Activated effector memory CD4-positive, alpha-beta T cell treated with anti-CD3 and anti-CD28 coated beads, Interleukin-2, amount 50 U/mL, for 16 hours (primary cell): ENCODE results near the gene IRF1.

Experiments
- DNase-seq: peaks from one replicate; pipeline ENCODE4 v3.0.0-alpha.2; 2020

The IRF1 gene

DNA sequence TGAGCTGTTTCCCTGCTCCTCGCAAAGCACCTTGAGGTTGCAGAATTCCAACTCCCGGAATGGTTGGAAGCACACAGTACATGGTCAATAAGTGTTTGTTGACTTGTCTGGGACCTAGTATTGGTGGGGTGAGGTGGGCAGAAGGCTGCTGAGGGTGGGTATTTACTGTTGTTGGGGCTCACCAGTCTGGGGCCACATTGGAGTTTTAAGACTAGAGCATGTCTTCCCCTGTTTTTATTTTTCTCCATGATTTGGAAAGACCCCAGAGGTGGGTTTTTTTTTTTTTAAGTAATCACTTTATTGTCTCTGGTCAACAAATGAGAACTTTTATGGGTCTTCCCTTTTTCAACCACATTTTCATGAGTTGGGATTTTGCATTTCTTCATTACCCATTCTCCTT lies 55.1 kb downstream of the IRF1 start:
- DNase-seq: no peak

DNA sequence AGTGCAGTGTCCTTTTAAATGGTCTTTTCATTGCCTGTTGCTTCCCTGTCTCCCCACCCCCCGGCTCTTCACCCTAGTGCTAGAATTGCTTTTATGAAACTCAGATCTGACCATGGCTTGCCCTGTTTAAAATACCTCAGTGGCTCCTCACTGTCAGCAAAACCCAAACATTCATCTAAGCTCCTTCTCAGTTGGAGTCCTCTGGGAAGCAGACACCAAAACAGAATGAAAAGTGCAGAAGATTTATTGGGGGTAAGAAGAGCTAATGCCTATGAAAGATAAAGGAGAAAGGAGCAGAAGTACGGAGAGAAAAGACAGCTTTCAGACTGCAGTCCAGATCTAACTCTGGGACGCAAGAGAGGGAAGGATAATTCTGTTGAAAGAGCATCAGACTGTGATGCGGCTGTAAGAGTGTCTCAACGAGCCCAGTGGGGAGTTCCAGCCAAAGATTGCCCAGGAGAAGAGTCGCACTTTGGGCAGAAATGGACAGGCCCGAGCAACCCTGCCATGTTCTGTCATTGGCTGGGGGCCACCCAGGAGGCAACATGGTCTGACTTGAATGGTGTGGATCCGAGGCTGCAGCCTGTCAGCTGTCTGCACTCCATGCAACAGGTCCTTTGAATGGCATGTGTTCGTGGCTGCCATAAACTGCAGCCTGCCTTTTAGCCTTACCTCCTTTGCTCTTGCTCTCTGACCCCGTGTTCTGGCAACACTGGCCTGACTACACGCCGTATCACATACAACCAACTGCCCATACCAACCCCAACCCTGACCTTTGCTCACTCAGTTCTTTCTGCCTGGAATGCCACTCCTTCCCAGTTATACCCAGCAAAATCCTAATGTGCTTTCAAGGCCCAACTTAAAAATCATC lies 55.9 kb downstream of the IRF1 start:
- peak; percentile 50 for DNase-seq

DNA sequence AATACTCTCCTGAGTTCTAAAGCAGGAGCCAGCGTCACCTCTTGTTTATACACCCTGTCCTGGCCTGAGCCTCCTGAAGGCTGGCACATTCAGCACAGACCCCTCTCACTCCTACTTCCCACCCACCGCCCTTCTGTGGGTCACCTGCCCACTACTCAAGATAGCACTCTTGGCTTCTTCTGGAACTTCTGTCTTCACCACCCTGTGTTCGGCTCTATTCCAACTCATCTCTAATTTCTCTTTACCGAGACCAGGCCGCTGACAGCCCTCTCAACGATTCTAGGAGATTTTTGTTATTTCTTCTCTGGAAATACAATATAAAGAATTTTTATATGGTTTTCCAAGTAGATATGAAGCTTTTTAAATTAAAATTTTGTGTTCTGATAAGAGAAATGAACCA lies 57.4 kb downstream of the IRF1 start:
- peak; percentile 43 for DNase-seq

DNA sequence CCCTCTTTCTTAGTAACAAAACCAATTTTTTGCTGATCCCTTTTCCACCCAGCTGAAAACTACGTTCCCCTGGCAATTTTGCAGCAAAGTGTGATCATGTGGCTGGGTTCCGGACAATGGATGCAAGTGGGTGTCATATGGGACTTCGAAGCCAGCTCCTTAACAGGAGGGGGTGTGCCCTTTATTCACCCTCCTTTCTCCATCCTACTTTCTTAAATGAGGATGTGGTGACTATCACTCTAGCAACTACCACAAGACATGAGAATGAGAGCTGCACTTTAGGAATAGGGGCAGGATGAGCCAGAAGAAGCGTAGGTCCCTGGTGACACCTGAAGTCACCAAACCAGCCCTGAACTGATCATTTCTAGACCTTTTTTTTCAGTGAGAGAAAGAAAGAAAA lies 58.9 kb downstream of the IRF1 start:
- DNase-seq: peak; percentile 34
